GM12878 (cell line): Measurements from ENCODE around the gene UBAP1. TPM values are rescaled to one million over a fixed set of nuclear protein-coding genes. Genes with fewer than 3 reads are reported as not detected.

Experiments used
- ATAC-seq: fragments of 200-7000 bp; cut with Tn5 transposase; 3 replicates; pipeline ENCODE4 v1.9.1; 2020; ENCODE audit warnings: mild to moderate bottlenecking, moderate library complexity
- BruUV-seq: library from RNA; stranded (reverse); fragments of 400-500 nt; replicated peaks from 2 replicates; lab custom pipeline; 2021; lab: Mats Ljungman, UMichigan
- CTCF ChIA-PET: fragments of 300-600 bp; sonication (Branson Sonifier 250); formaldehyde crosslinking; extraction: SDS; loops from one replicate; lab custom pipeline; 2021; ENCODE audit warnings: inconsistent platforms; lab: Yijun Ruan, JAX
- POLR2A ChIA-PET: fragments of 350-600 bp; formaldehyde crosslinking; extraction: SDS; loops from one replicate; lab custom pipeline; 2021; ENCODE audit warnings: inconsistent platforms; lab: Charles Lee
- RAD21 ChIA-PET: fragments of 300-600 bp; sonication (Branson Sonifier 250); formaldehyde crosslinking; loops from one replicate; lab custom pipeline; 2023; ENCODE audit warnings: antibody characterized with exemption; ENCODE audit not compliant: unreplicated experiment; lab: Charles Lee
- SMC1A ChIA-PET: fragments of 300-600 bp; sonication (Branson Sonifier 250); formaldehyde crosslinking; loops from one replicate; lab custom pipeline; 2023; ENCODE audit not compliant: unreplicated experiment, uncharacterized antibody; lab: Charles Lee
- DNase-seq: peaks from one replicate; pipeline ENCODE4 v3.0.0-alpha.2; 2011; ENCODE audit warnings: low read depth, low spot score
- FAIRE-seq: peaks from 3 replicates; lab custom pipeline; 2011; peaks lifted over from hg19 to GRCh38; lab: Jason Lieb, UNC
- H2AFZ ChIP-seq: 2 replicates; pipeline ENCODE4 v1.6.0; 2011; ENCODE audit warnings: low read depth, low read length, control low read depth; ENCODE audit not compliant: control insufficient read depth
- H3K27ac ChIP-seq: 2 replicates; pipeline ENCODE4 v1.5.1; 2011; ENCODE audit warnings: control low read depth; ENCODE audit not compliant: control insufficient read depth, insufficient read depth
- H3K27me3 ChIP-seq, 2 experiments: replicated peaks in 1 of 2; 2 replicates each; pipeline versions ENCODE4 v1.6.0 to v1.6.1; 2011; ENCODE audit warnings: low read length in 1 of 2; ENCODE audit not compliant: control insufficient read depth in 2 of 2, insufficient read depth in 2 of 2
- H3K36me3 ChIP-seq, 2 experiments: 2 replicates each; pipeline ENCODE4 v1.5.1; 2011; ENCODE audit warnings: low read length in 1 of 2; ENCODE audit not compliant: control insufficient read depth in 2 of 2, insufficient read depth in 2 of 2
- H3K4me1 ChIP-seq: 2 replicates; pipeline ENCODE4 v1.6.1; 2011; ENCODE audit warnings: mild to moderate bottlenecking, low read length, moderate library complexity, mixed read lengths; ENCODE audit not compliant: control insufficient read depth, insufficient read depth
- H3K4me2 ChIP-seq: 2 replicates; pipeline ENCODE4 v1.6.0; 2011; ENCODE audit warnings: control low read depth; ENCODE audit not compliant: control insufficient read depth, insufficient read depth
- H3K4me3 ChIP-seq: fragments of 200-600 bp; sonication (generic); 2 replicates; pipeline ENCODE4 v1.5.1; 2016
- H3K79me2 ChIP-seq: 2 replicates; pipeline ENCODE4 v1.6.0; 2011; ENCODE audit warnings: low read length; ENCODE audit not compliant: control insufficient read depth, insufficient read depth
- H3K9ac ChIP-seq: 2 replicates; pipeline ENCODE4 v1.8.0; 2011; ENCODE audit warnings: low read length, control low read depth, mixed read lengths; ENCODE audit not compliant: control insufficient read depth, insufficient read depth
- H3K9me3 ChIP-seq: replicated peaks from 3 replicates; pipeline ENCODE4 v1.5.1; 2011; ENCODE audit warnings: mild to moderate bottlenecking, low read length; ENCODE audit not compliant: control insufficient read depth, insufficient read depth
- H4K20me1 ChIP-seq: 2 replicates; pipeline ENCODE4 v1.6.0; 2011; ENCODE audit not compliant: control insufficient read depth, insufficient read depth
- BHLHE40 ChIP-seq, 2 experiments: fragments of 450-650 bp in 1 of 2; IDR thresholded peaks; 2 replicates each; pipeline ENCODE4 v1.6.1; 2011 to 2017; ENCODE audit warnings: low read depth in 2 of 2, borderline replicate concordance in 1 of 2, improper control_type of control experiment in 1 of 2, low read length in 1 of 2, mild to moderate bottlenecking in 1 of 2
- KLF5 ChIP-seq: fragments of 450-650 bp; IDR thresholded peaks from 2 replicates; pipeline ENCODE4 v1.6.1; 2014; ENCODE audit warnings: mild to moderate bottlenecking; ENCODE audit not compliant: partially characterized antibody
- MYB ChIP-seq: fragments of 150-350 bp; IDR thresholded peaks from 2 replicates; pipeline ENCODE4 v1.6.1; 2014; ENCODE audit warnings: mild to moderate bottlenecking, low read depth, low read length, borderline replicate concordance
- NR2F1 ChIP-seq: fragments of 450-650 bp; conservative IDR thresholded peaks from 2 replicates; pipeline ENCODE4 v1.6.1; 2017; ENCODE audit warnings: mild to moderate bottlenecking
- TBL1XR1 ChIP-seq: IDR thresholded peaks from 2 replicates; pipeline ENCODE4 v1.6.1; 2012; ENCODE audit warnings: low read depth, low read length, improper control_type of control experiment
- WGBS: methylation state at CpG from one replicate; pipeline ENCODE4 v1.1.6; 2016; ENCODE audit warnings: low lambda C conversion rate; ENCODE audit not compliant: insufficient replicate concordance, insufficient coverage; ENCODE audit errors: missing lambda C conversion rate; 5-methylcytosine and 5-hydroxymethylcytosine counted together
- in situ Hi-C: fragments of 300-500 bp; cut with MboI; formaldehyde crosslinking; loops from 9 replicates; pipeline ENCODE4 v1.14.3; 2018; ENCODE audit warnings: mixed read lengths
- intact Hi-C: fragments of 100-400 bp; cut with micrococcal nuclease; formaldehyde crosslinking; loops from one replicate; pipeline ENCODE4 v1.14.2; 2022; ENCODE audit not compliant: unreplicated experiment
- polyA plus RNA-seq, 11 experiments: library from polyadenylated mRNA; depleted of rRNA in 4 of 11; unstranded in 6 of 11; stranded (reverse) in 5 of 11; fragments of >200 nt; fragmentation: Nextera tagmentation in 4 of 11; fragmentation: Illumina TruSeq in 1 of 11; extraction: Ambion mirVana in 4 of 11; extraction: Trizol in 1 of 11; gene quantifications; 1 replicate in 1 of 11; 2 replicates in 10 of 11; pipeline versions ENCODE4 v1.2.1 to v1.2.3, GENCODE V29; 2011 to 2016; ENCODE audit warnings: inconsistent platforms in 2 of 11, missing spikeins in 2 of 11, low read depth in 1 of 11
- total RNA-seq, 4 experiments: library from RNA; depleted of rRNA in 3 of 4; stranded (reverse); fragments of >200 nt in 3 of 4; fragmentation: Illumina TruSeq in 1 of 4; extraction: Trizol in 1 of 4; gene quantifications; 2 replicates each; pipeline versions ENCODE4 v1.2.1 to v1.2.3, GENCODE V29; 2013 to 2021
- TF ChIP-seq, protein P1 (sequence below): IDR thresholded peaks from 2 replicates; pipeline ENCODE4 v1.6.1; 2011; ENCODE audit warnings: borderline replicate concordance, low read depth, mild to moderate bottlenecking, moderate library complexity, mixed read lengths, low read length; ENCODE audit not compliant: insufficient read depth; ENCODE audit errors: extremely low read length

UBAP1 gene
- total and polyA plus RNA-seq, 10 of the 15 experiments (the other 5 are each of a cell fraction or from before 2014, with no cell fraction given), result 2.1 to 47.9 (median 27.2) TPM

DNA sequence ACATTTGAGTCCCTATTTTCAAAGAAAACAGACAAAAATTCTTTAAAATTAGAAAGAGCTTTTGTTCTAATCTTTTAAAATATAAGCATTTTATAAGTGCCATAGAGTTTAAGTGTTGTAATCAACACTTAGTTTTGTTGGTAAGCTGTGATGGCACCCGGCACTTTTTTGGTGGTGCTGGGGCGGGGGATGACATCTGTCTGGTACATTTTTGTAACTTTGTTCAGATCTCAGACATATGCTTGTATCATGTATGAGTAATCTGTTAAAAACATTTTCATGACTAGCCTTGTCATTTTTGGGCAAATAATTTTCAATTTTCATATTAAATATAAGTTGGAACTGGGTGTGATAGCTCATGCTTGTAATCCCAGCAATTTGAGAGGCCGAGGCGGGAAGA lies 51.7 kb downstream of the UBAP1 start:
- WGBS, result 100% methylated on average over 4 of the region's 4 CpGs
- no peak overlapping the region for H3K4me2 ChIP-seq
- no TSS peak for BruUV-seq
- peaks cover 0 to 2% of the 10 kb centered on the region in 2 experiments; a peak in 1 of 4 replicates for H3K36me3 ChIP-seq
- no peak for ATAC-seq
- H3K4me3 ChIP-seq, result no peak overlapping the region
- H3K27me3 ChIP-seq, result no peaks in the 10 kb centered on the region
- FAIRE-seq, result no peak
- no peaks in the 10 kb centered on the region for H3K79me2 ChIP-seq
- ChIA-PET POLR2A (no interaction called here), CTCF (interaction anchor here (0.7 to 1.7 kb wide), 2 partner anchors 22 to 149 kb away, joined by 3 to 8 read pairs; no protein-coding TSS in a partner anchor), RAD21 (no interaction called here), SMC1A (interaction anchor here (1.7 kb wide), 1 partner anchor 9 kb away, joined by 5 read pairs; no protein-coding TSS in a partner anchor)
- intact Hi-C loops, result no loop called here
- in situ Hi-C loops, result no loop called here
- H4K20me1 ChIP-seq, result no peaks in the 10 kb centered on the region
- H3K9me3 ChIP-seq, result no peaks in the 10 kb centered on the region
- H2AFZ ChIP-seq, result no peak overlapping the region
- H3K4me1 ChIP-seq, result no peaks in the 10 kb centered on the region
- TF ChIP-seq, protein P1, sequence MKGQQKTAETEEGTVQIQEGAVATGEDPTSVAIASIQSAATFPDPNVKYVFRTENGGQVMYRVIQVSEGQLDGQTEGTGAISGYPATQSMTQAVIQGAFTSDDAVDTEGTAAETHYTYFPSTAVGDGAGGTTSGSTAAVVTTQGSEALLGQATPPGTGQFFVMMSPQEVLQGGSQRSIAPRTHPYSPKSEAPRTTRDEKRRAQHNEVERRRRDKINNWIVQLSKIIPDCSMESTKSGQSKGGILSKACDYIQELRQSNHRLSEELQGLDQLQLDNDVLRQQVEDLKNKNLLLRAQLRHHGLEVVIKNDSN, result no peak
- TF ChIP-seq NR2F1, result no peak
- no peak for TF ChIP-seq KLF5
- no peak for TF ChIP-seq TBL1XR1
- TF ChIP-seq MYB, result no peak
- TF ChIP-seq BHLHE40 (IDR thresholded peaks at IDR 0.05; ENCODE audit: borderline replicate concordance in 1 of 2, low read depth in 2 of 2, low read length in 1 of 2), result no peak
- no peak for DNase-seq
- no peak overlapping the region for H3K9ac ChIP-seq
- no peak overlapping the region for H3K27ac ChIP-seq
